NCI-H82 treated with DMSO at 0.1 percent for 48 hours (cell line): Measurements from ENCODE around the gene VPREB3.

Experiments
- DNase-seq: peaks from one replicate; lab custom pipeline; 2025; ENCODE audit not compliant: unreplicated experiment; lab: John Stamatoyannopoulos, UW

The VPREB3 gene, protein sequence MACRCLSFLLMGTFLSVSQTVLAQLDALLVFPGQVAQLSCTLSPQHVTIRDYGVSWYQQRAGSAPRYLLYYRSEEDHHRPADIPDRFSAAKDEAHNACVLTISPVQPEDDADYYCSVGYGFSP

GRCh38 chr22:23754220-23754919, at the start of gene VPREB3:
Gene VPREB3, minus strand, starts transcription at chr22:23754425. Its CDS starts 62 bp downstream, at chr22:23754363.
- DNase-seq = no peak

DNA sequence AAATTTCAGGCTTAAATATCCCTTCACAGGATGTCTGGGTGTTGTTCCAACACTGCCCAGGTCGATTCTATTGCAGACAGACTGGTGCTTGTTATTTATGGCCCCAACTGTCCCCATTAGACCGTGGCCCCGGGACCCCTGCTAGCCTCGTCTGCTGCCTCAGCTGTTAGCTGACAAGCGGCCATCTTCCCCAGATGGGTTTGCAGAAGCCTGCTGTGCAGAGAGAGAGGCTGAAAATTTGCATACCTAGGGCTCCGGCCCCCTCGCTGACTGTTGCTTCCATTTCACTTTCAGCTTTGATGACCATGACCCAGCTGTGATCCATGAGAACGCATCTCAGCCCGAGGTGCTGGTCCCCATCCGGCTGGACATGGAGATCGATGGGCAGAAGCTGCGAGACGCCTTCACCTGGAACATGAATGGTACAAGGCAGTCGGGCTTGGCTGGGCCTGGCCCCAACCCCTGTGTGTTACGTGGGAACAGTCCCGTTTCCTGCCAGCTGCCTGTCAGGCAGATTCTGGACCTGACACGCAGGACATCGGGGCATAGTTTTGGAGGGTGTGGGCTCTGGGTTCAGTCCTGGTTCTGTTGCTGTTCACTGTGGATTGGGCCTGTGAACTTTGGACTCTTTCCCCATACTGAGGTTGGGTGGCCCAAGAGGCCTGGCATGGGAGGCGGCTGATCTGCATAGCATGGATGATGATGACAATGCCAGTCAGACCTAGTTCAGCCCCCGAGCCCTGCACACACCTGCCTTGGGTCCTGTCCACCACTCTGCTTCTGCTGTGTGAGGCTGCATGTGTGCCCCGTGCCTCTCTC, 49.0 kb upstream of the VPREB3 start:
- no peak for DNase-seq

GRCh38 chr22:23801886-23802377, 47.7 kb upstream of the VPREB3 start:
- no peak for DNase-seq

DNA sequence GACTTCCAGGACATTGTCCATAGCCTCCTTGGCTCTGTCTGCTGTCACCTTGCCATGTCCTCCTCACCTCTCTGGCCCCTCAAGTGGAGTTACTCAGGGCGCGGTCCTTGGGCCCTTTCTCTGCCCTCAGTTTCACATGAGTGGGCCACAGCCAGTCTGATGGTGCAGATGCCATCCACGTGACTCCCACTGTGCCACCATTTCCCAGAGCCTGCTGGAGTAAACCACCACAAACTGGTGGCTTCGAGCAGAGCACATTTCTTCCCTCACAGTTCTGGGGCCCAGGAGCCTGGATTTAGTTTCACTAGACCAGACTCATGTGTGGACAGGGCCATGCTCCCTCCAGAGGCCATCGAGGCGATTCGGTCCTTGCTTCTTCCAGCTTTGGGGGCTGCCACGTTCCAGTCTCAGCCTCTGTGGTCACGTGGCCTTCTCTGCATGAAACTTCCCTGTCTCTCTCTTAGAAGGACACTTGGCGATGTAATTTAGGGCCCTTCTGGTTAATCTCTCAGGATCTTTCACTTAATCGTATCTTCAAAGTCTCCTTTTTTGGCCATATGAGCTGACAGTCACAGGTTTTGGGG, 47.1 kb upstream of the VPREB3 start:
- no peak for DNase-seq

DNA sequence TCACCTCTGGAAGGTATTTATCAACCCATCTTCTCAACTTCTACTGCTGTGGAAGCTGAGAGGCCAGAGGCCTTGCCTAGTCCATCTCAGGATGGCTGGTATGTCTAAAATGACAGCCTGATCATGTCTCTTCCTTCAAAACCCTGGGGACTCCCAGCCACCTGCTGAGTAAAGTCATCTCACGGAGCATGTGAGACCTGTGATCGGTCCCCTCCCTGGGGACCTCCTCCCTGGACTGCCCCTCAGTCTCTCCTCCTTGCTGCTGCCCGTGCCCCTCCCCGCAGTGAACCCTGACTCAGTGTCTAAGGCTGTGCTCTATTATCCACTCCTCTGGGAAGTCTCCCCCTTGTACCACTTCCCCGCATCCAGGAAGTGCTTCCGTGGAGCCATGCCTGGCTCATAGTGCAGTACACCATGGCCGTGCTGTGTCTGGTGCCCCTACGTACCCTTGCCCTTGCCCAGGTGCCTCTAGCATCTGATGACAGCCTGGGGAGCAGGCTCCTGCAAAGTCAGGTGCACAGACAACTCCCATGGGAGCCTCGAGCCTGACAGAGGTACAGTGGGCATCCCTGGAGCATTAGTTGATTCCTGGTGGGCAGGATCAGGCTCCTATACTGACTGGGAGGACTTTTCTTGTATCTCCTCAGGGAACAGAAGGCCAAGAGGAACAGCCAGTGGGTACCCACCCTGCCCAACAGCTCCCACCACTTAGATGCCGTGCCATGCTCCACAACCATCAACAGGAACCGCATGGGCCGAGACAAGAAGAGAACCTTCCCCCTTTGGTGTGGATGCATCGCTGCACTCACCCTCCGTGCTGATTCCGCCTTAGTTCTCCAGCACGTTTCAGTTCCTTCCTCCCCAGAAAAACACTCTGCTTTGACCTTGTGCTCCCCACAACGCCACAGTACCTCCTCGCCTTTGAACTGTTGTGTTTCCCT, 46.3 kb upstream of the VPREB3 start:
- DNase-seq = no peak

GRCh38 chr22:23796461-23796860, 42.2 kb upstream of the VPREB3 start:
- no peak for DNase-seq

DNA sequence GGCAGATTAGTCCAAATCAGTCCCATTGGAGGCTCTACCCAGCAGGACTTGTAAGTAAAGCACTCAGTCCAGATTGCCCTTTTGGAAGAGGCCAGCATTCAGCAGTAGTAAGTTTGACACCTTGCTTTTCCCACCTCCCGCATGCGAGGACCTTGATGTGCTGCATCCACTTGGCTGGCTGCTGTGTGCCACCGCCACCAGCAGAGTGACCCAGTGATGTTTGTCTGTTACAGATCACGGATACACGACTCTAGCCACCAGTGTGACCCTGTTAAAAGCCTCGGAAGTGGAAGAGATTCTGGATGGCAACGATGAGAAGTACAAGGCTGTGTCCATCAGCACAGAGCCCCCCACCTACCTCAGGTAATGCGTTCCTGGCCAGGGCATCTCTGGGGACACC, 39.1 kb upstream of the VPREB3 start:
- no peak for DNase-seq

DNA sequence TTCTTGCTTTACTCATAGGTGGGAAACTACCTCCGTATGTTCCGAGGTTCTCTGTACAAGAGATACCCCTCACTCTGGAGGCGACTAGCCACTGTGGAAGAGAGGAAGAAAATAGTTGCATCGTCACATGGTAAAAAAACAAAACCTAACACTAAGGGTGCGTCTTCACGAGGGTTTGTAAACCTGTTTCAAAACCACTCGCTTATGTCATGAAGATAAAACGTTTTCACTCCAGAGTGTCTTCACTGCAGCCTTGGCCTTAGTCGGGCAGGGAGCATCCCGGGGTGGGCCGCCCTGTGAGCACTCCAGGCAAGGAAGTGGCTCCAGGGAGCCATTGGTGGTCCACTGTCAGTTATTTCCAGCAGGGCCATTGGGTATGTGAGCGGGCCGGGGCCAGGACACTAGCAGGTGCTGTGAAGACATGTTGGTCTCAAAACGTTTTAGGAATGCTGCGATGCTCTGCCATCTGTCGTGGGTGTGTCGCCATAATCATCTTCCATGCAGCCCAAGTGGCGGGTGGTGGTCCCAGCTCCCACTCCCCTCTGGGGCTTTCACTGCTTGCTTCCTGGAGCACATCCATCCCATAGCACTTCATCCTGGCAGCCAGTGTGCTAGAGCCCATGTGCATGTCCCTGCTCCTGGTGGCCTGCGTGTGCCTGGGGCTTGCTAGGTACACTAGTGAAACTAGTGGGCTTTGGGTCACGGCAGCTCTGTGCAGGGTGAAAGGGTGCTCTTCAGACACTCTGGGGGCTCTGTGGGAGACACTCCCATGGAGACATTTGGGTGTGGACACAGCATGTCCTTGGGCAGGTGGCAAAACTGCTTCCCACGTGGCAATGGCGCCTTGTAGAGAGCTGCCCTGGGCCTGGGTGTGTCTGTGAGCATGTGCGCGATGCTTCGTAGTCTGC, 37.8 kb upstream of the VPREB3 start:
- DNase-seq = no peak

DNA sequence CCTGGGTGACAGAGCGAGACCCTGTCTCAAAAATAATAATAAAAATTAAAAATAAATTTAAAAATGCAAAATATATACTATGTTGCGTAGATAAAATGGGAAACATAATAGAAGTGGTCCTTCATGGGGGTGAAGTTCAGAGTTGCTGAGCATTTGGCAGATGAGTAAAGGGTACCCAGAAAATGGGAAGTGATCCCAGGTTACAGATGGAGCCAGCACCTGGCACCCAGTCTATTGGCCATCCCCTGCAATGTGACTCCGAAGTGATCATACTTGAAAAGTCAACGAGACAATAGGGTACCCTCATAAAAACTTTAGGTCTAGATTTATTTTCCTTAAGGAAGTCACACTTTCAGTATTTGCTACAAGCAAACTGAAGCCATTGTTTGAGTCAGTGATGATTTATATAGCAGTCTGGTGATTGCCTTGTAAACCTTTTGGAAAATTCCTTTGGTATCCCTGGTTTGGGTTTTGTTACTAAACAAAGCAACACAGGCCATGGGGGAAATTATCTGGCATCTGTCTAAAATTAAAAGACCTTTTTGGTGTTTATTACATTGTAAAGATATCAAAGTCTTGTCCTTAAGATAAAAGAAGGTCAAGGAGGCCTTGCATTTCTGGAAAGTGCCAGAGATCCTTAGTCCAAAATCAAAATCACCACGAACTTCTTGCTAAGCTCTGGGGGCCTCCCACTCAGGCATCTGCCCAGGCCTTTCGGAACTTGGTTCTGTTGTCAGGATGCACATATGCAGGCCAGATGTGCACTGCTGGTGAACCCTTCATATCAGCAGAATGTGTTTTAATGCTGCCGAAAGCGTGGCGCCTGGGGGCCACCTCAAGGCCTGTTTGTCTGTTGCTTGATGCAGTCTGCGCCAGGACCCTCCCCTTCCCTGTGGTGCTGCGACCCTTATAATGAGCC, 36.9 kb upstream of the VPREB3 start:
- DNase-seq = no peak

DNA sequence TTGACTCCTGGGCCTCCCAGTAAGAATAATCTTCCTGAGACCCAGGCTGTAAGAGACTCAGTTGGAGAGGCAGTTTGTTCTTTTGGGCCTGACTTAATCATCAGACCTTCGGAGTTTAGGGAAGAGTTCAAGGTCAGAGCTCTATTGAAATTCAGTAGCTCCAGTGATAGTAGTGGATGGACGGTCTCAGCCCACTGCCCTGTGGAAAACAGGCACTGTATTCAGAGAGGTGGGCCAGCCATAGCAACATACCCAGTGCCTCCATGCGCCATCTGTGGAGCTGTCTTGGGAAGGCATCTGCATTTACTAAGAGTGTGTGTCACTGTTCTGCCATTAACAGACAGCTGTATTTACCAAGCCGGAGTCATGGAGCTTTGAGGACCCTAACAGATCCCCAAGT, 35.4 kb upstream of the VPREB3 start:
- DNase-seq = no peak

GRCh38 chr22:23789121-23789520, 34.9 kb upstream of the VPREB3 start:
- no peak for DNase-seq

- DNase-seq = no peak
Measured at GRCh38 chr22:23787910-23788309, 33.7 kb upstream of the VPREB3 start.

DNA sequence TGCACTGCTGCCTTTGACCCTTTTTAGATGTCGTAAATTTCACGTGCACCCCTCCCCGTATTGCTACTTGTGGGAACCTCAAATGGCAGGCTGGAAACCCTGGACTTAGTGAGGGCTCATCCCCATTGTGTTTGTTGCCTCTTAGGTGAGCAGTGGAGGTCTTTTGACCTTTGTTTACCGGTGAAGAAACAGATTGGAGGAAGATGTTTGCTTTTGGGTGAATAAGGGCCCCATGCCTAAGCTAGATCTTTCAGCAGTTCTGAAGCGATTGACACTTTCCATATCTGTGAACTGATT, 33.3 kb upstream of the VPREB3 start:
- no peak for DNase-seq

- DNase-seq = peak; percentile 44
Measured at GRCh38 chr22:23786752-23787599, 32.8 kb upstream of the VPREB3 start, which contains the start of gene SMARCB1. Gene SMARCB1, plus strand, starts transcription at chr22:23786966. Its CDS starts 204 bp downstream, at chr22:23787170.

GRCh38 chr22:23786261-23786710, 32.1 kb upstream of the VPREB3 start:
- DNase-seq = no peak

DNA sequence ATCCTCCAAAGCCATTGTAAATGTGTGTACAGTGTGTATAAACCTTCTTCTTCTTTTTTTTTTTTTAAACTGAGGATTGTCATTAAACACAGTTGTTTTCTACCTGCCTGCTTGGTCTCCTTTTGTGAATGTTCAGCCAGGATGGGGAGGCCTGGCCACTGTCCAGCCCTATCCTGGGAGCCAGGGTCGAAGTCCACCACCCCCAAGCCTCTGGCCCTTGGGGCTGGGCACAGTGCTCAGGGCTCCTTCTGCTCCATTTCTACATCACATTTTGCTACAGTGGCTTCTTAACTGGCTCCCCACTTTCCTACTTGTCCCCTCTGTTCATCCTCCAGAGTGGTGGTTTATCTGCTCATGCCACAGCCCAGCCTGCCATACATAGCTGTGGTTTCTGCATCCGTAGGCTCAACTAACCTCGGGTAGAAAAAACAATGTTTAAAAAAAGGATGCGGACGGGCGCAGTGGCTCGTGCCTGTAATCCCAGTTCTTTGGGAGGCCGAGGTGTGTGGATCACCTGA, 30.0 kb upstream of the VPREB3 start:
- no peak for DNase-seq
